Lower lobe of right lung (tissue), 2 donors: ENCODE data around the gene SMIM20. TPM values are rescaled to one million over a fixed set of nuclear protein-coding genes. Genes with fewer than 3 reads are reported as not detected.
A peak's percentile ranks its signal among the peaks of the same experiment; 100 is the strongest.
"Not testable (repeated sequence)": the region's sequence is repeated elsewhere in the genome, so short reads cannot be mapped to it uniquely, and the experiment has no call there.

ENCODE experiments used
- ATAC-seq, 2 donors: fragments of 200-7000 bp; cut with Tn5 transposase; one replicate each; pipeline ENCODE4 v1.9.1; 2020 to 2022; ENCODE audit warnings: mild to moderate bottlenecking in 2 of 2, moderate library complexity in 2 of 2
- DNase-seq: peaks from one replicate; pipeline ENCODE4 v3.0.0-alpha.2; 2020
- H3K27ac ChIP-seq: fragments of 200-600 bp; one replicate; pipeline ENCODE4 v1.8.0; 2022
- H3K27me3 ChIP-seq: fragments of 200-600 bp; one replicate; pipeline ENCODE4 v1.8.0; 2022; ENCODE audit warnings: low read depth
- H3K36me3 ChIP-seq: fragments of 200-600 bp; one replicate; pipeline ENCODE4 v1.8.0; 2022; ENCODE audit warnings: mild to moderate bottlenecking
- H3K4me1 ChIP-seq: fragments of 200-600 bp; one replicate; pipeline ENCODE4 v1.8.0; 2022
- H3K4me3 ChIP-seq: fragments of 200-600 bp; one replicate; pipeline ENCODE4 v1.8.0; 2022; ENCODE audit warnings: mild to moderate bottlenecking
- H3K9me3 ChIP-seq: fragments of 200-600 bp; one replicate; pipeline ENCODE4 v1.8.0; 2022
- intact Hi-C: fragments of 100-400 bp; cut with DNase I; formaldehyde crosslinking; loops from one replicate; pipeline ENCODE4 v1.11.0; 2022
- total RNA-seq: library from RNA; stranded (reverse); fragmentation: NEBNext Ultra II Directional; extraction: Animal tissue kit (Norgen Biotek cat#: 25700); gene quantifications from one replicate; pipeline ENCODE4 v1.2.1, GENCODE V29; 2021
- TF ChIP-seq, protein P1 (sequence below): fragments of 200-600 bp; IDR thresholded peaks from one replicate; pipeline ENCODE4 v1.8.0; 2022; ENCODE audit warnings: antibody characterized with exemption, mild to moderate bottlenecking
- donor health status: DM: no; HTN: yes; CAD: no; lungs with severe emphysema.

The SMIM20 gene
- total RNA-seq, 1 donor from 2014 or later: 25.7 TPM

DNA sequence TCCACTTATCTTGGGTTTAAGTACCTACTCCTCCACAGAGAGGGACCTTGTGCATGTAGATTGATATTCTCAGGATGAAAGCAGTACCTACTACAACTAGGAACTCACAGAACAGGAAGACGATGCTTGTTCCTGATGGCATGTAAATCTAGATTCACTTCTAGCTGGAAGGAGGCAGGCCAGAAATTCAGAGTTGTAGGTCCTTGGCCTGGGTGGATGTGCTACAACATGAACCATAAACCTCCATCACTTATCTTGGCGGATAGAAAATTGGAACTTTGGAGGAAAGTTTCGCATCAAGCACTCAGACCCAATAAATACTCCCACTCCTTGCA is 9.3 kb upstream of the SMIM20 start:
- no peak overlapping the region for H3K27ac ChIP-seq
- H3K4me3 ChIP-seq: no peak overlapping the region
- DNase-seq (no peak), ATAC-seq (no peak)
- TF ChIP-seq, protein P1, sequence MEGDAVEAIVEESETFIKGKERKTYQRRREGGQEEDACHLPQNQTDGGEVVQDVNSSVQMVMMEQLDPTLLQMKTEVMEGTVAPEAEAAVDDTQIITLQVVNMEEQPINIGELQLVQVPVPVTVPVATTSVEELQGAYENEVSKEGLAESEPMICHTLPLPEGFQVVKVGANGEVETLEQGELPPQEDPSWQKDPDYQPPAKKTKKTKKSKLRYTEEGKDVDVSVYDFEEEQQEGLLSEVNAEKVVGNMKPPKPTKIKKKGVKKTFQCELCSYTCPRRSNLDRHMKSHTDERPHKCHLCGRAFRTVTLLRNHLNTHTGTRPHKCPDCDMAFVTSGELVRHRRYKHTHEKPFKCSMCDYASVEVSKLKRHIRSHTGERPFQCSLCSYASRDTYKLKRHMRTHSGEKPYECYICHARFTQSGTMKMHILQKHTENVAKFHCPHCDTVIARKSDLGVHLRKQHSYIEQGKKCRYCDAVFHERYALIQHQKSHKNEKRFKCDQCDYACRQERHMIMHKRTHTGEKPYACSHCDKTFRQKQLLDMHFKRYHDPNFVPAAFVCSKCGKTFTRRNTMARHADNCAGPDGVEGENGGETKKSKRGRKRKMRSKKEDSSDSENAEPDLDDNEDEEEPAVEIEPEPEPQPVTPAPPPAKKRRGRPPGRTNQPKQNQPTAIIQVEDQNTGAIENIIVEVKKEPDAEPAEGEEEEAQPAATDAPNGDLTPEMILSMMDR: no peak
- intact Hi-C loops: no loop called here
- no peaks in the 10 kb centered on the region for H3K27me3 ChIP-seq
- H3K4me1 ChIP-seq: no peaks in the 10 kb centered on the region
- H3K36me3 ChIP-seq: no peaks in the 10 kb centered on the region
- no peaks in the 10 kb centered on the region for H3K9me3 ChIP-seq

DNA sequence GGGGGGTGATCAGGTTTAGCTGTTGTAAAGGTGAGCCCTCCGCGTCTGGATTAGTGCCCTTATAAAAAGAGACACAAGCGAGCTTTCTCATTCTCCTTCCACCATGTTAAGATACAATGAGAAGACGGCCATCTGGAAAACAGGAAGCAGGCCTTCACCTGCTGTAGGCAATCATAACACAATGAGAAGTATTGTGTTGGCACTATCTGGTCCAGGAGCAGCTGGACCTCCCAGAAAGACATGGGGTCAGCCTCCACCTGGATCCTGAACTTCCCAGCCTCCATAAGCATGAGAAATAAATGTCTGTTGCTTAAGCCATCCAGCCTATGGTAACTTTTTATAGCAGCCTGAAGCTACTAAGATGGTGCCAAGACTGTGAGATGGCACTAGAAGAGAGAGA is 8.6 kb upstream of the SMIM20 start:
- Histone ChIP-seq H3K4me3 (no peak overlapping the region), H3K27ac (no peak overlapping the region), H3K27me3 (no peaks in the 10 kb centered on the region), H3K36me3 (no peaks in the 10 kb centered on the region), H3K4me1 (no peaks in the 10 kb centered on the region), H3K9me3 (no peaks in the 10 kb centered on the region)
- DNase-seq (no peak), ATAC-seq (no peak)
- TF ChIP-seq, protein P1: no peak
- intact Hi-C loops: no loop called here

DNA sequence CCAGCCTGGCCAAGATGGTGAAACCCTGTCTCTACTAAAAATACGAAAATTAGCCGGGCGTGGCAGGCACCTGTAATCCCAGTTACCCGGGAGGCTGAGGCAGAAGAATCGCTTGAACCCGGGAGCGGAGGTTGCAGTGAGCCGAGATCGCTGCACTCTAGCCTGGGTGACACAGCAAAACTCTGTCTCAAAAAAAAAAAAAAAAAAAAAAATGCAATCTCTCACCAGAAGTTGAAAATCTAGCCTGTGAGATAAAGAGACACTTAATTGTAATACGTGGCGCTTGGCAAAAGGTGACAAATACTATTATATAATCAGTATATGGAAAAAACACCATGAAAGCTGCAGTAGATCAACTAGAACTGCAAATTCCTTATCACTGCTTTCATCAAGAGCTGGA is 7.9 kb upstream of the SMIM20 start:
- H3K36me3 ChIP-seq, H3K27me3 ChIP-seq, intact Hi-C loops, H3K4me3 ChIP-seq, H3K9me3 ChIP-seq, DNase-seq, H3K4me1 ChIP-seq, ATAC-seq, H3K27ac ChIP-seq: not testable (repeated sequence)

DNA sequence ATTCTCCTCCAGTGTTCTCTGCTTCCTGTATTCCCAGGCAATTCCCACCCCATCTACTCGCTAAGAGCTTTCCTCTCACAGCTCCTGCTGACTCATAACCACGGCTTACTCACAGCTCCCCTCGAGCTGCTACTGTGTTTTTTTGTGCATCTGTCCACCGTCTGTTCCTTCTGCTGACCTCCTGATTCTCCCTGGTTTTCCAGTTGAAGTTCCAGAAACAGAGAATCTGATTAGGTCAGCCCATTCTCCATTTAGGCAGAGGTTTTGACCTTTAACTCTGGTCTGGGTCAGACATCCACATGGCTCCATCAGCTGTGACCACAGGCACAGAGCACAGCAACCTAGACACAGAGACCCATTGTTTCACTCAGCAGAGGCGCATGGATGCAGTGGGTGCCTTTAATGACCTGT is 5.5 kb upstream of the SMIM20 start:
- Histone ChIP-seq H3K9me3 (no peaks in the 10 kb centered on the region), H3K4me3 (no peak overlapping the region), H3K27ac (no peak overlapping the region), H3K4me1 (peaks cover 8% of the 10 kb centered on the region), H3K27me3 (no peaks in the 10 kb centered on the region), H3K36me3 (no peaks in the 10 kb centered on the region)
- no peak for ATAC-seq
- DNase-seq: no peak
- TF ChIP-seq, protein P1: no peak
- intact Hi-C loops: no loop called here

DNA sequence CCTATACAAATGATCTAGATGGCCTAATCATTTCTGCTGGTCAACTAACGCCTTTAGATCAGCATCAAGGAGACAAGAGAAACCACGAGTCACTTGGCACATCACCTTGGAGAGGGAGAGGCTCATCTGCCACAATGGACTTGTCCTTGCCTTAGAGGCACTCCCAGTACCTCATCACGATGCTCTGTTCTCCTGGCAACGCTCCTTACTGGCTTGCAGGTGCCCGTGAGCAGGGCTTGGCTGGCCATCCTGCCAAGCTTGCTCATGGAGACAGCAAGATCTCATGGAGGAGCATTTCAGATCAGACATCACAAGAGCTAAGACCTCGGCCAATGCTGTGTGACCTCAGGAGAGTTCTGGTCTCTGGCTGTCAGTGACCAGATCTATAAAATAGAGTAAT is 2.7 kb upstream of the SMIM20 start:
- TF ChIP-seq, protein P1: no peak
- Histone ChIP-seq H3K9me3 (no peaks in the 10 kb centered on the region), H3K36me3 (no peaks in the 10 kb centered on the region), H3K4me3 (no peak overlapping the region), H3K4me1 (peaks cover 16% of the 10 kb centered on the region), H3K27me3 (no peaks in the 10 kb centered on the region), H3K27ac (no peak overlapping the region)
- intact Hi-C loops: no loop called here
- no peak for DNase-seq
- ATAC-seq: no peak

DNA sequence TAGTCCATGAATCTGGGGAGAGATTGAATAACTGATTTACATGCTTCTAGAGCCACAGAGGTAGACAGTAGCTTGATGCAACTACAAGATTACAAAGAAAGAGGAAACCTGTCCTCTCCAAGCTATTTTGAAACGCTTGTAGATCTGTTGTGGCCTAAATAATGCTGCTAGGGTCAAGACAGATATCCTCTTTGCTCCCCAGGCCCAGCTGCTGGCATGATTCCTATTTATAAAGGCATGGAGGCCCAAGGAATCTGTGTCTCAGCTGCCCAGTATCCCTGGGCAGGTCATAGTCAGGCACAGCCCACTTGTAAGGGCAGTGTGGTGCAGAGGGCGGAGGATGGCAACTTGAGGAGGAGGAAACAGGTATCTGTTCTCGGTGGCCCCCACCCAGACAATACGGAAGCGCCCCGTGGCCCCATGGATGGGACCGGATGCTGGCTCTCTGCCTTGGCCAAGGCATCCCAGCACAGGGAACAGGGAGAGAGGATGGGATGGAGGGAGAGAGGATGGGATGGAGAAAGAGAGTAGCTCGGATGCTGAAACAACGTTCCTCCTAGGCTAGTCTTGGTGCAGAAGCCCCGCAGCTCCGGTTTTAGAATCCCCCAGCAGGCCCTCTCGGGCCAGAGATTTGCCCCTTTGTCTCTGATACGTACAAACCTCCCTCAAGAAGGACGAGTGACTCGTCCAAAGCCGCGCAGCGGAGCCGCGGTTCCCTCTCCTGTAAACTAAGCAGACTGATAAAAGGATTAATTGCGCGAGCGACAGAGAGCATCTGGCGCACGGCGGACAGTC is 767 bp upstream of the SMIM20 start:
- TF ChIP-seq, protein P1: no peak
- Histone ChIP-seq H3K27me3 (no peaks in the 10 kb centered on the region), H3K36me3 (no peaks in the 10 kb centered on the region), H3K9me3 (no peaks in the 10 kb centered on the region), H3K4me3 (peak overlapping the region; percentile 67), H3K4me1 (peaks cover 16% of the 10 kb centered on the region), H3K27ac (peak overlapping the region; percentile 90)
- intact Hi-C loops: no loop called here
- peak; percentile 60 for DNase-seq
- ATAC-seq: peak; percentile 21 to 25
